DMS79 (cell line): ENCODE results near the gene UBE2F.
"Not testable (repeated sequence)": the region's sequence is repeated elsewhere in the genome, so short reads cannot be mapped to it uniquely, and the experiment has no call there.

Experiments
- DNase-seq: peaks from one replicate; lab custom pipeline; 2025; lab: John Stamatoyannopoulos, UW

The UBE2F gene

GRCh38 chr2:238020816-238021215, 54.0 kb downstream of the UBE2F start:
- DNase-seq: no peak

- DNase-seq: no peak
Measured at GRCh38 chr2:238021327-238021726, 54.5 kb downstream of the UBE2F start.

- DNase-seq: no peak
Measured at GRCh38 chr2:238022594-238023157, 55.9 kb downstream of the UBE2F start.

- no peak for DNase-seq
Measured at GRCh38 chr2:238023608-238024007, 56.8 kb downstream of the UBE2F start.

- no peak for DNase-seq
Measured at GRCh38 chr2:238024986-238025385, 58.2 kb downstream of the UBE2F start.

- DNase-seq: no peak
Measured at GRCh38 chr2:238025741-238026360, 59.0 kb downstream of the UBE2F start.

GRCh38 chr2:238027058-238027457, 60.2 kb downstream of the UBE2F start:
- DNase-seq: no peak

- no peak for DNase-seq
Measured at GRCh38 chr2:238027591-238028415, 61.0 kb downstream of the UBE2F start.

GRCh38 chr2:238029853-238030252, 63.0 kb downstream of the UBE2F start:
- no peak for DNase-seq

- no peak for DNase-seq
Measured at GRCh38 chr2:238030422-238031155, 63.8 kb downstream of the UBE2F start.

GRCh38 chr2:238031751-238032150, 64.9 kb downstream of the UBE2F start:
- no peak for DNase-seq

- DNase-seq: no peak
Measured at GRCh38 chr2:238032755-238033337, 66.0 kb downstream of the UBE2F start.

- DNase-seq: not testable (repeated sequence)
Measured at GRCh38 chr2:238033991-238034390, 67.2 kb downstream of the UBE2F start.

GRCh38 chr2:238038203-238038602, 71.4 kb downstream of the UBE2F start:
- no peak for DNase-seq

GRCh38 chr2:238039151-238039550, 72.3 kb downstream of the UBE2F start:
- DNase-seq: no peak

GRCh38 chr2:238039985-238040384, 73.2 kb downstream of the UBE2F start:
- no peak for DNase-seq

GRCh38 chr2:238040918-238041317, 74.1 kb downstream of the UBE2F start:
- no peak for DNase-seq

GRCh38 chr2:238042090-238042489, 75.3 kb downstream of the UBE2F start:
- no peak for DNase-seq

GRCh38 chr2:238042849-238043584, 76.2 kb downstream of the UBE2F start:
- DNase-seq: no peak

GRCh38 chr2:238043851-238044250, 77.0 kb downstream of the UBE2F start:
- DNase-seq: no peak

- no peak for DNase-seq
Measured at GRCh38 chr2:238045575-238045974, 78.8 kb downstream of the UBE2F start.
